Stimulated activated CD8-positive, alpha-beta memory T cell treated with anti-CD3 and anti-CD28 coated beads, Interleukin-12 subunit alpha, Interleukin-12 subunit beta, amount 100 ng/mL, for 4 hours (primary cell): Measurements from ENCODE around the gene ZBTB8OS.
"Not testable (repeated sequence)": the region's sequence is repeated elsewhere in the genome, so short reads cannot be mapped to it uniquely, and the experiment has no call there.

Experiments
- DNase-seq: peaks from one replicate; pipeline ENCODE4 v3.0.0-alpha.2; 2020; ENCODE audit warnings: low read depth

Gene ZBTB8OS

GRCh38 chr1:32647308-32648134, 2.8 kb downstream of the ZBTB8OS start:
- no peak for DNase-seq

- no peak for DNase-seq
Observed at GRCh38 chr1:32644426-32644825, 5.9 kb downstream of the ZBTB8OS start.

DNA sequence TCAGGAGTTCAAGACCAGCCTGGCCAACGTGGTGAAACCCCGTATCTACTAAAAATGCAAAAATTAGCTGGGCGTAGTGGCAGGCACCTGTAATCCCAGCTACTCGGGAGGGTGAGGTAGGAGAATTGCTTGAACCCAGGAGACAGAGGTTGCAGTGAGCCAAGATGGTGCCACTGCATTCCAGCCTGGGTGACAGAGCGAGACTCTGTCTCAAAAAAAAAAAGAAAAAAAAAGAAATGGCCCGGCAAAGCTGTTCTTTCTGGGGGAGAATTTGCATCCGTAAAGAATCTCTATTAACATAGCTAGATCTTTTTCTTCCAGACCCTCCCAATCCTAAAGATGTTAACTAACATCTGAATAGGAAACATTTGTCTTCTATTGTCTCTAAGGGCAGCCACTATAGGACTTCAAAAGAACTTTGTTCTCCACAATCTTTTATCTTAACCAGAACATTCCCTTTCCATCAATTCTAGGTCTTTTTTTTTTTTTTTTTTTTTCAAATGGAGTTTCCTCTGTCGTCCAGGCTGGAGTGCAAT, 8.0 kb downstream of the ZBTB8OS start:
- DNase-seq, result not testable (repeated sequence)

- DNase-seq, result no peak
Observed at GRCh38 chr1:32639489-32640075, 10.8 kb downstream of the ZBTB8OS start.

- DNase-seq, result no peak
Observed at GRCh38 chr1:32636914-32637645, 13.3 kb downstream of the ZBTB8OS start.

- no peak for DNase-seq
Observed at GRCh38 chr1:32635508-32636277, 14.7 kb downstream of the ZBTB8OS start.

DNA sequence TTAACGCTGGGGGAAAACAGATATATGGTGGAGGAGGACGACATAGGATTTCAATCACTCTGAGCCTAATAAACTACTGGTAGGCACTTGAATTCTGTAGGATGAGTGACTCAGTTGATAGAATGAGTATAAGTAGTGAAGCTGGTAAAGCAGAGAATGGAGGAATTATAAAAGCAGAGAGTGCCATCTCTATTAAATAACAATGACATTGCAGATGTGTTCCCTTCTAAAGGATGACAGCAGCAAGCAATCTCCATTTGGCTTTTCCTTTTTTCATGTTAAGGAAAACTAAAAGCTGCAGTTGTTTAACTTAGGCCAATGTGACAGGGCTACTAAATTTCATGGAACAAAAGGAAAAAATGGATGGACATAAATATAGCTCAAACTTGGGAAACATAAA, 17.5 kb downstream of the ZBTB8OS start:
- no peak for DNase-seq

- DNase-seq, result not testable (repeated sequence)
Observed at GRCh38 chr1:32630173-32630572, 20.2 kb downstream of the ZBTB8OS start.

- no peak for DNase-seq
Observed at GRCh38 chr1:32627596-32628162, 22.7 kb downstream of the ZBTB8OS start.

DNA sequence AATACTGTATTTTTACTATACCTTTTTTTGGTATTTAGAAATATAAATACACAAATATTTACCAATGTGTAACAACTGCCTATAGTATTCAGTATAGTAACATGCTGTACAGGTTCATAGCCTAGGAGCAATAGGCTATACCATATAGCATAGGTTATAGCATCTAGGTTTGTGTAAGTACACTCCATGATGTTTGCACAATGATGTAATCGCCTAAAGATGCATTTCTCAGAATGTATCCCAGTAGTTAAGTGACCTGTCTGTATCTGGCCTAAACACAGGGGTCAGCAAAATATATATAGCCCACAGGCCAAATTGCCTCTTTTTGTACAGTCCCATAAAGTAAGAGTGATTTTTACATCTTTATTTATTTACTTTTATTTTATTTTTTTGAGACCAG, 24.2 kb downstream of the ZBTB8OS start:
- no peak for DNase-seq

- DNase-seq, result no peak
Observed at GRCh38 chr1:32623775-32624174, 26.6 kb downstream of the ZBTB8OS start.

DNA sequence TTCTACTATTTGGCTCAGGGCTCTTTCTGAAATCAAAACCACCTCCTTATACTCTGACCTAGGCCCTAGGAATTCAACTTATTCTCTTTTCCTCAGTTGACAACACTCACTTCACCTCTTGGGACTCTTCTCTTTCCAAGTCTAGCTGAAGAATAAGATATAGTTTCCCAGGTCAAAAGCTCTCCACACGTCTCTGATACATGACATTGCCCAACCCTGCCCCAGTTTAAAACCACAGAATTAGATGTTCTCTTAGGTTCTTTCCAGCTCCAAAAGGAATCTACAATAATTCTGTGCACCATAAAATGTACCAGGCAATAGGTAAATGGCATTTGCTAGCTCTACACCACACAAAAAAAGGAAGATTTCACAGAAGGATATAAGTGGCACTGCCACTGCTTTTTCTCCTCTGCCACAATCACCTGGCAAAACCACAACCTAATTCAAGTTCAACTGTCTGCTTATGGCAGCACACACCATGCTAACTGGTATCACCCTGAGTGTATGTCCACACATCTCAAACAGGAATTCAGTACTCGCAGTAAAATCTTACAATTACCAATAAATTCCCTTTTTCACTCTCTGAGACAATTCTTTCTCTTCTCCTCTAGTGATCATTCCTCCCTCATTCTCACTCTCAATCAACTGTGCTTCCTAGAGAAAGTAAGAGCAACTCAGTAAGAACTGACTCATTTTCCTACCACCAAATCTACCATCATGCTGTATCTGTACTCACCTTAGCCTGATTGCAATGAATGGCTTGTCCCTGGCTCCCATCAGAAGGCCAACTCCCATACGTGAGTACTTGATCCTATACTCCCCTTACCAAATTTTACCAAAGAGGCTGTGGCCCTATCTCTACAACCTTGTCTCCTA, 27.3 kb downstream of the ZBTB8OS start:
- DNase-seq, result no peak

DNA sequence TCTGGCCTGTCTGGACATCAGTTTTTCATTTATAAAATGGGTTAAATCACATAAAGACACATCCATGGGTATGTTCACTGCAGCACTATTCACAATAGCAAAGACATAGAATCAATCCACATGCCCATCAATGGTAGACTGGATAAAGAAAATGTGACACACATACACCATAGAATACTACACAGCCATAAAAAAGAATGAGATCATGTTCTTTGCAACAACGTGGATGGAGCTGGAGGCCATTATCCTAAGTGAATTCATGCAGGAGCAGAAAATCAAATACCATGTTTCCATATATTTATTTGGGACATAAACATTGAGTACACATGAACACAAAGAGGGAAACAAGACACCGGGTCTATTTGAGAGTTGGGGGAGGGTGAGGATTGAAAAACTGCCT, 28.1 kb downstream of the ZBTB8OS start:
- DNase-seq, result no peak

DNA sequence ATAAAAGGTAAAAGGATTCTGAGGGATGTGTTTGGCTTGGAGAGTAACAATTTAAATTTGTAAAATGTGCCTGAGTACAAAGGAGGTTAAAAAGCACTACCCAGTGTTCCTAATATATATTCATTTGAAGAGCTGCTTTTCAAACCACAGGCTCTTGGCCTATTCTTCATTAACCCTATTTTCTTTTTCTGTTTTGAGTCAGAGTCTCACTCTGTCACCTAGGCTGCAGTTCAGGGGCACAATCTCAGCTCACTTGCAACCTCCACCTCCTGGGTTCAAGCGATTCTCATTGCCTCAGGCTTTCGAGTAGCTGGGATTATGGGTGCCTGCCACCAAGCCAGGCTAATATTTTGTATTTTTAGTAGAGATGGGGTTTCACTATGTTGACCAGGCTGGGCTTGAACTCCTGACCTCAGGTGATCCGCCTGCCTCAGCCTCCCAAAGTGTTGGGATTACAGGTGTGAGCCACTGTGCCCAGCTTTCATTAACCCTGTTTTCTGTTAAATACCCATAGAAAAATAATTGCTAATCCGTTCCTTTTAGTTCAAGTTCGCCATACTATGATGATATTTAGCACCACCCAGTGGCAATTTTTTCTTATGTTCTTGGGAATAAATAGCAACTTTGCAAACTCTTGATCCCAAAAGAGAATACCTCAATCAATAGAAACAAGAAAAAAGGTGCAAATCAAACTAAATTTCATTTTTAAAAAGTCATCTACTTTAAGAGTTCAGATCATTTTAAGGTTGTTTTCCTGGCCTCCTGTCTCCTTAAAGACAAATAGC, 30.5 kb downstream of the ZBTB8OS start:
- no peak for DNase-seq

- no peak for DNase-seq
Observed at GRCh38 chr1:32618673-32619221, 31.6 kb downstream of the ZBTB8OS start.

GRCh38 chr1:32613472-32613871, 36.9 kb downstream of the ZBTB8OS start:
- DNase-seq, result no peak

DNA sequence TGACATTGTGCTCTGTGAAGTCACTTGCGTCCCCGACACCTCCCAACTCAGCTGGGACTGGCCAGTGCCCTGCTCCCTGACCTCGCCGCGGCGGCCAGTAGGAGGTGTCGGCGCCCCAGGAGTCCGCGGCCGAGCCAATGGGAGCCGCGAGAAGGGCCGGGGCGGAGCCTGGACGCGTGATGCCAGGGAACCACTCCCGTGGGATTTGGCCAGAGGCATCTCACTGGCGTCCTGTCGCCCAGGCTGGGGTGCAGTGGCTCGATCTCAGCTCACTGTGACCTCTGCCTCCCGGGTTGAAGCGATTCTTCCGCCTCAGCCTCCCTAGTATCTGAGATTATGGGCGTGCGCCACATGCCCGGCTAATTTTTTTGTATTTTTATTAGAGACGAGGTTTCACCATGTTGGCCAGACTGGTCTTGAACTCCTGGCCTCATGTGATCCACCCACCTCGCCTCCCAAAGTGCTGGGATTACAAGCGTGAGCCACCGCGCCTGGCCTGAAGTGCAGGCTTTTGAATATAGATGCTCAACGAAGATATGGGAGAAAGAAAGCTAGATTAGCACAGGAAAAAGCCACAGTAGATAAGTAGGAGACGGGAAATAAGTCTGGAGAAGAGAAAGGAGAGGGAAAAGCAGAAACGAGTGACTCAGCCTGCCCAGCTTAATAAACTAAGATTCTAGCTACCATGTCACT, 38.0 kb downstream of the ZBTB8OS start:
- DNase-seq, result peak; percentile 10

DNA sequence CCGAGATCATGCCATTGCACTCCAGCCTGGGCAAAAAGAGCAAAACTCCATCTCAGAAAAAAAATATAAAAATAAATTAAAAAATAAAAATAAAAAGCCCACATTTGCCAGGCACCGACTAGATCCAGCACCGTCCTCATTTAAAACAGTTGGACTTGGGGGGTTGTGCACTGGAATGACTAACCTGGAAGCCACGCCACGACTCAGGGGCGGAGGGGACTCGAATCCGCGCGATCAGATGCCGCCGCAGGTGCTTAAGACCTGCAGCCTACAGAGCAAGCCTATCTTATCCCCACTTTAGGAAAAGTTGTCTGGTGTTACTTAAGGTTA, 38.5 kb downstream of the ZBTB8OS start:
- DNase-seq, result no peak

DNA sequence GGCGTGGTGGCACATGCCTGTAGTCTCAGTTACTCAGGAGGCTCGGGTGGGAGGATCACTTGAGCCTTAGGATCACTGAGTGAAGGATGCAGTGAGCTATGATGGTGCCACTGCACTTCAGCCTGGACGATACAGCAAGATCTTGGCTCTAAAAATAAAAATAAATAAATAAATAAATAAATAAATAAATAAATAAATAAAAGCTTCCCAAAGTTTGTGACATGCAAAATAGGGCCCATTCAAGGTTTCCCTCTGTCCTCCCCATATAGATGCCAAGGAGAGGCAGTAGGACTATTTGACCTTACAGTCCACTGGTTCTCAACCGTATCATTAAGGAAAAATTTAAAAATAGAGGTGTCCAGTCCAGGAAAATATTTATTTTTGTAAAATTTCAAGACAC, 41.2 kb downstream of the ZBTB8OS start:
- DNase-seq, result no peak
